ENCODE results near the gene RPUSD3.

DNA sequence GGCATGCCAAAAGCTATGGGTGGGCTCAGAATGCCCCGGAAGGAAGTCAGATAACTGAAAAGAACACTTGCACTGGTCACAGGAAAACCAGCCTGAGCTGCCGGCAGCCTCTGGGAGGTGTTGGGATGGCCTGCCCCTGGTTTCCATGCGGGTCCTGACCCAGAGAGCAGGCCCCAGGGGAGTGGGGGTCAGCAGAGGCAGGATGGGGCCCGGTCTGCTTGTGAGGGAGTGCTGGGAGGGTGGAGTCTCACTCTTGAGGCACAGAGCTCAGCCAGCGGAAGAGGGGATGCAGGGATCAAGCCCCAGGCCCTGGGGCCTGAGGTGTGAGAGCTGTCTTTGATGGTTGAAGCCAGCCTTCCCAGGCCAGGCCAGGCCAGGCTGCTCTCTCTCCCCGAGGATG, 2.4 kb upstream of the RPUSD3 start:
- TF ChIP-seq EZH2 (IDR thresholded peaks at IDR 0.05; ENCODE audit: insufficient read depth, poor library complexity, severe bottlenecking) = no peak
- TF ChIP-seq EZH2phosphoT487 (IDR thresholded peaks at IDR 0.05; ENCODE audit: insufficient read depth, low read depth) = no peak

Data from GM23248 (cell line).